Measurements from ENCODE around the gene SNRNP35.
"Not testable (repeated sequence)": the region's sequence is repeated elsewhere in the genome, so short reads cannot be mapped to it uniquely, and the experiment has no call there.

Gene SNRNP35

GRCh38 chr12:123491056-123491455 is 33.1 kb downstream of the SNRNP35 start:
- no peak for DNase-seq

GRCh38 chr12:123491481-123491880 is 33.5 kb downstream of the SNRNP35 start:
- DNase-seq = no peak

- DNase-seq = not testable (repeated sequence)
Measured at GRCh38 chr12:123492339-123493039, 34.5 kb downstream of the SNRNP35 start.

GRCh38 chr12:123494124-123494851 is 36.3 kb downstream of the SNRNP35 start:
- DNase-seq = no peak

GRCh38 chr12:123497065-123497464 is 39.1 kb downstream of the SNRNP35 start:
- no peak for DNase-seq

- DNase-seq = no peak
Measured at GRCh38 chr12:123498126-123498825, 40.3 kb downstream of the SNRNP35 start.

- DNase-seq = no peak
Measured at GRCh38 chr12:123499332-123499731, 41.4 kb downstream of the SNRNP35 start.

GRCh38 chr12:123502163-123502704 is 44.3 kb downstream of the SNRNP35 start:
- no peak for DNase-seq

- DNase-seq = no peak
Measured at GRCh38 chr12:123506059-123506842, 48.3 kb downstream of the SNRNP35 start.

GRCh38 chr12:123506843-123507236 is 48.9 kb downstream of the SNRNP35 start:
- no peak for DNase-seq

- DNase-seq = no peak
Measured at GRCh38 chr12:123512838-123513665, 55.1 kb downstream of the SNRNP35 start.

- DNase-seq = no peak
Measured at GRCh38 chr12:123513805-123514204, 55.9 kb downstream of the SNRNP35 start.

- not testable (repeated sequence) for DNase-seq
Measured at GRCh38 chr12:123514582-123515221, 56.8 kb downstream of the SNRNP35 start.

GRCh38 chr12:123516216-123516780 is 58.4 kb downstream of the SNRNP35 start:
- DNase-seq = no peak

All from NCI-H1436 treated with DMSO at 0.1 percent for 48 hours (cell line).